Measurements from ENCODE around the gene MYLK3.

DNA sequence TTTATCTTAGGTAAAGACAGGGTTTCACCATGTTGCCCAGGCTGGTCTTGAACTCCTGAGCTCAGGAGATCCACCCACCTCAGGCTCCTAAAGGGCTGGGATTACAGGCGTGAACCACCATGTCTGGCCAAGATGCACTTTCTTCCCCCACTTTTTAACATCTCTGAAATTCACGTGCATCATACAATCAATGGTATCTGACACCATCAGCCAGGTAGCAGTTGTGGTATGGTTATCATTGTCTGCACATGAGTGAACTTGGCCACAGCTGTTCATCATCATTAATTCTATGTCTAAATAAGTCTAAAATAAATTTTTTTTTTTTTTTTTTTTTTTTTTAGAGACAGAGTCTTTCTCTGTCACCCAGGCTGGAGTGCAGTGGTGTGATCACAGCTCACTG lies 34.2 kb upstream of the MYLK3 start:
- TF ChIP-seq ZNF274 (IDR thresholded peaks at IDR 0.05; ENCODE audit: low read depth, low read length) (no peak), YY1 (IDR thresholded peaks at IDR 0.05; ENCODE audit: insufficient read depth, insufficient read length) (no peak)

Measured in NT2/D1 (cell line).